Glomerular visceral epithelial cell (primary cell): ENCODE measurements around the gene HS2ST1.
"Not testable (repeated sequence)": the region's sequence is repeated elsewhere in the genome, so short reads cannot be mapped to it uniquely, and the experiment has no call there.

Experiments
- DNase-seq: peaks from one replicate; pipeline ENCODE4 v3.0.0-alpha.2; 2016; ENCODE audit errors: extremely low spot score

Gene HS2ST1

DNA sequence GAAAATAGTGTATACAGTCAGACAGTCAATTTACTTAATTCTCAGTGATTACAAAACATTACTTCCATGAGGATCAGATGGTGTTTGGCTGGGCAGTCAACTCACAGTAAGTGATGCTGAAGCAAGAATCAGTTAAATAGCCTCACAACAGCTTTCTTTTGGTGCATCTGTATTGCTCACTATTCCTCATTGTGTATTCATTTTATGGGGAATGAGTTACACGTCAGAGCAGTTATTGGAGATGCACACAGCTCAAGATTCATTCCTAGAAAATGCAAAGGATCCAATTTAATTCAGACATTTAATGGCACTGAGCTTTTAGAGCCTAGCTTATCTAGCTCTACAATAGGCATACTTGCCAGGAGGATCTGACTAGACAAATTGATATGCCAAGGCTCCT, 150.6 kb downstream of the HS2ST1 start:
- DNase-seq, result no peak

DNA sequence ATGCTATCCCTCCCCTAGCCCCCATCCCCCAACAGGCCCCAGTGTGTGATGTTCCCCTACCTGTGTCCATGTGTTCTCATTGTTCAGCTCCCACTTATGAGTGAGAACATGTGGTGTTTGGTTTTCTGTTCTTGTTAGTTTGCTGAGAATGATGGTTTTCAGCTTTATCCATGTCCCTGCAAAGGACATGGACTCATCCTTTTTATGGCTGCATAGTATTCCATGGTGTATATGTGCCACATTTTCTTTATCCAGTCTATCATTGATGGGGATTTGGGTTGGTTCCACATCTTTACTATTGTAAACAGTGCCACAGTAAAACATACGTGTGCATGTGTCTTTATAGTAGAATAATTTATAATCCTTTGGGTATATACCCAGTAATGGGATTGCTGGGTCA, 152.3 kb downstream of the HS2ST1 start:
- not testable (repeated sequence) for DNase-seq

DNA sequence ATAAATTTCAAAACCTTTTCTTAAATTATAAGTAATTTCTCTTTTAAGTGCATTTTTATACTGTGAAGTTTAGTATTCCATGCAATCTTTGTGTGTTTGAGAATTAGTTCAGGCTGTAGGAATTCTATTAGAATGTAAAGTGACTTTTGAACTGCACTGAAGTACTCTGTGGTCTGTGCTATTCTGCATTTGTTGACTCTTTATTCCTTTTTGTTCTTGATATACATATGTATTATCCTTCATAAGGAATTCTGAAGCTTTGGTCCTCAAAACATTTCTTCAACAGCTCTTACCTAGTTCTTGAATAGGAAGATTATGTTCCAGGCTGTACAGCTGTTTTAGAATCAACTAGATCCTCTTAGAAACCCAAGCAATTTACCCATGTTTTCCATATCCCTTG, 158.0 kb downstream of the HS2ST1 start:
- no peak for DNase-seq

DNA sequence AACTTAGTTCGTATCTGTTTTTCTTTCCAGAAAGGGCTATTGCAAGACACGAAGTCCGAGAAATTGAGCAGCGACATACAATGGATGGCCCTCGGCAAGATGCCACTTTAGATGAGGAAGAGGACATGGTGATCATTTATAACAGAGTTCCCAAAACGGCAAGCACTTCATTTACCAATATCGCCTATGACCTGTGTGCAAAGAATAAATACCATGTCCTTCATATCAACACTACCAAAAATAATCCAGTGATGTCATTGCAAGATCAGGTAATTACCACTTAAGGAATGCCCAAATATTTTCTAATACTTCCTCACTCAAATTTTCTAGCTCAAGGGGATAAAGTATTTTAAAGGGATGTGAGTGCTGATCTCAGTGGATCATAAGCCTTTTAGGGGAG, 158.5 kb downstream of the HS2ST1 start:
- DNase-seq, result no peak

DNA sequence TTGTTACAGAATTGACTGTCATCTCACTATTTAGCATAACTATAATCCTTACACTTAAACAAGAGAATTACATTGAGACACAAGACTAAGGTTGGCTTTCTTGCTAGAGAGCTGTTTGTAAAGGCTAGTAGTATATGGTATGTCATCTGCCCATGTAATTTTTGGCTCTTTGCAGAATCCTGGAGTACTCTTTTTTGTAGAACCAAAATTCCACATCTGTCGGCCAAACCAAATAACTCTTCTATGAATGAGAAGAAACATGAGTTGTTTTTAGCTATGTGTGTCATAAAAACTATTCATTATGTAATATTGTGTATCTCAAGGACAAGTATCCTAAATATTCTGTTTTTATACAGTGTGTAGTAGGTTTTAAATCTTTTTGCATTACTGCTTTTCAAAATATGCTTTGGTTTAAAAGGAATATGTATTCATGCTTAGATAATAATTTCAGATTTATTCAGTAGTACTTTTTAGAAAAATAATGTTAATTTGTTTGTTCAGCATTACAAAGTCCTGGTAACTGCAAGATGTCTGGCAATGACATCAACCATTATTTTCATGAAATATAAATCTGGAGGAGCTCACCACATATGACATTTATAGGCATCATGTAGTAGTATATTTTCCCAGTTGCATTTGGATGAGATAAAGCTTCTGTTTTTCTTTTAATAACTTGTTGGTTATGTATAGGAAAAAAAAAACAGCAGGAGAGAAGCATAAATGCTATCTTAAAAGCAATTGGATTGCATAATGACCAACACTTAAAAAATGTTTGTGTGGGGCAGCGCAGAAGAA, 159.8 kb downstream of the HS2ST1 start:
- no peak for DNase-seq

DNA sequence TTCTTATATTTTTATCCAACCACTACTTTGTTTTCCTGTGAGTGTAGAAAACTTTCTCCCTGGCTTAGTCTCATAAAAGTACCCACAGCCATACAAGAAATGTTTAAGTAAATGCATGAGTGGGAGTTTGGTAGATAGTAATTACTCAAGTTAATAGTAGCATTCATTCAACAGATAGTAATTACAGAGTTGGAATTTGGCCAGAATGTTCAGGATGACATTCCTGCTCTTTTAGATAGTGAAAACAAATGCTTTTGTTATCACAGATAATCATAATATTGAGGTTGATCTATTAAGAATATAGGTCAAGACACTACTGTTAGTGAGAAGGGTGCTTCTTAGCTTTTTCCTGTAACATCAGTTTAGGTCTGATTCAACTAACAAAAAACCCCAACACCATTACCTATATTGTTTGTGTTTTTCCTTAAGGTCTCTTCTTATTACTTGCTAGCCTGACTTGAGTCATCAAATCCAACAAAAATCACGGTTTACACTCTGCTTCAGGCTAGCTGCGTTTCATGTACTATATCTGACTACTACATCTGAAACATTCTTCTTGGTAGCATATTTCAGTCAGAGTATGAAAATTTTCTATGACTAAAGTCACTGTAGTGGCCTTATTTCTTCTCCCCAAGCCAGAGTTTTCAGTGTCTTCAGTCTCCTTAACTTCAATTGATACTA, 163.7 kb downstream of the HS2ST1 start:
- no peak for DNase-seq

DNA sequence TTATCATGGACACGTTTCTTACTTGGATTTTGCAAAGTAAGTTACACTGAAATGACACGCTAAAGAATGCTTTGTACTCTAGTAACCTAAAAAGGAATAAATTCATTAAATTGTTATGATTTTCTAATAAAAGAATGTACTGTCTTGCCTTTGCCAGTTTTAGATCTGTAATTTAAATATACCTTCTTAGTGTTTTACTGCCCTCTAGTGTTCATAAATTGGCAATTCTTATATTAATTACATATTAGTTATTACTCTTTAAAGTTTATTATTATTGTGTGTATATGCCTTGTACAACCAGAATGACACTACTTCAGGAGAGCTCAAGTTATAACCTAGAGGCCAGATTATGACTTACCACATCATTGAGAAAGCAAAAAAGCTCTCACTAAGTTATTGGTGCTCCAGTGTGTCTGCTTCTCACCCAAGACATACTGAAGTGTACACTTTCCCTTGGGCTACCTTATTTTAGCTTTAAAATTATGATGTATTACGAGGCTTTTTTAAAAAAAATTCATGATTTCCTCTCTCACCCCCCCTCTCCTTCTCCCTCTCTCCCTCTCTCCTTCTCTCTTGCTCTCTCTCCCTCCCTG, 169.9 kb downstream of the HS2ST1 start:
- DNase-seq, result peak; percentile 9

DNA sequence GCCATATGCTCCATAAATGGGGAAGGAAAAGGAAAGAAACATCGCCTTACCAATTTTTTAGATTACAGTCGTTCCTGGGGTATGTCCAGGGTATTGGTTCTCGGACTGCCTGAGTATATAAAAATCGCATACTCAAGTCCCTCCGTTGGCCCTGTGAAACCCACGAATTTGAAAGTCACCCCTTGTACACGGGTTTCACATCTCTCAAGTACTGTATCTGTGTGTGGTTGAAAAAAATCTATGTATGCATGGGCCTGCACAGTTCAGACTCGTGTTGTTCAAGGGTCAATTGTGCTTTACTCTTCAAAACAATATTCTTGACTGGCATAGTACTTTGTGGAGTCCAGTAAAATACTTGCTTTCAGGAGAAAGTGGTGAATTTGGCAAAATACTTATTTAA, 171.7 kb downstream of the HS2ST1 start:
- no peak for DNase-seq

DNA sequence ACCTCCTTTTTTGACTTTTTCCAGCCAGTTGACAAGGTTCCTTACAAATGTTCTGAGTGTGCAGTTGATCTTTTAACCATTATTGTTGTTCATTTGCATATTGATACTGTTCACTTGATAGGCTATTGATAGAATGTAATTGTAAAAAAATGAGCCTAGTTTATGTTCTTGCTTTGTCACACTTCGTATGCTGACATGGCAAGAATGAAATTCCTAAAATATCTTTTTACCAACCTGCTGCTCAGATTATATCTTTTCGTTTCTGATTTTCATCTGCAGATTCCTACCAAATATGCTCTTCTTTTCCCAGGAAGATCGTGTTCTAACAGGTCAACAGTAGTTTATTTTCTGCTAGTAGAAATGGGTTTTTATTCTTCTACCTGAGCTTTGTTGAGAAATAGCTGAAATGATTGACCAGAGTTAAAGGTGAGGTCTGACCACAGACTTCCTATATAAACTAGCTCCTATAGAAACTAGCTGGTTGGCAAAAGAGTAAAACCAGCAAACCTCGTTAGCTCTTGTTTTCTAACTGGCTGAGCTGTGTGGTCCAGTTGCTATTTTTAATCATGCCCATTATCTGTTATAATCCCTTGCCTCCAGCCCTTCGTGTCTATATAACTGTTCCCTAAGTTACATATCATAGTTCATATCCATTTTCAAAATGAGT, 174.8 kb downstream of the HS2ST1 start:
- no peak for DNase-seq

DNA sequence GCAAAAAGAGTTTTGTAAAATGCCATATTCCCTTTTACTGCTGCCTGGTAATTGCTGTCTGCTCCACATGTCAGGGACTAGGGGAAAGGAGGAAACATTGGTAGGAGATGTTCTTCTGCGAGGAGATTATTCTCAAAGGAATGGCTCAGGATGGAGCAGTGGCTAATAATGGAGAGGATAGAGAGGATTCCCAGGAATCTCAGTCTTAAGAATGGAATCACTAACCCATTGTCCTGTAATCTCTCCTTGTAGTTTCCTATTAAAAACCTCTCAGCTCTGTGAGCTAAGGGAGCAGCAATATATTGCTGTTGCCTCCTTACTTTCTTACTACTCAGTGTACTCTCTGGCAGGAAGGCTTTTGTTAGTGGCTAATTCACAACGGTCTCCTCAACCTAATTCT, 175.4 kb downstream of the HS2ST1 start:
- no peak for DNase-seq

DNA sequence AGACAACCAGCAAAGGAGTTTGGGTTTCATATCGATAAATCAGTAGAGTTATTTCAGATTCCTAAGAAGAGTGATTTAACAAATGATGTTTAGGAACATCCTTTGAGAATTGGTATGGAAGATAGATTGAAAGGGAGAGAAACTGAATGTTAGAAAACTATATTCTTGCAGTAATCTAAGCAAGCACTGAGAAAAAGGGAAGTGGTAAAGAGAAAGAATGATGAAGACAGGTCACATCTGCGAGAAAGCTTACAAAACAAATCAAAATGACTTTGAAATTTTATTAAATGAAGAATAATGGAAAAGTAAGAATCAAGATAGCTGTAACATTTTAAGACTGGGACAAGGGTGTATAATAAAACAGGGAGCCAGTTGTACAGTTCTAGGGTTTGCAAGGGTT, 177.0 kb downstream of the HS2ST1 start:
- no peak for DNase-seq

DNA sequence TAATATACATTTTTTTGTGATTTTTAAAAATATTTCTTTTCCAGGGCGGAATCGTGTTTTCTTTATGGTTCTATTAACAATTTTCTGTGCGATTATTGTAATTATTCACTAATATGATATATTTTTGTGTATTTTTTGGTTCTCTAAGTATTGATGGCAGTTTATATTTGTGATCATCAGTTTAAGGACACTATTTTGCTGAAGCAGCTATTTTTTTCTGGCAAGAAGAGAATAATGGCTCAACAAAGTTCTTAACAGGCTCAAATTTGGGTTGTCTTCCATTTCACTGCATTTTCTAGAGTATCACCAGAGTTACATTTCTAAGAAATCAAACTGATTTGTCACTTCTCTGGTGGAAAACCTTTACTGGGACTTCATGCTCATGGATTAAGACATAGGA, 178.4 kb downstream of the HS2ST1 start:
- DNase-seq, result no peak

DNA sequence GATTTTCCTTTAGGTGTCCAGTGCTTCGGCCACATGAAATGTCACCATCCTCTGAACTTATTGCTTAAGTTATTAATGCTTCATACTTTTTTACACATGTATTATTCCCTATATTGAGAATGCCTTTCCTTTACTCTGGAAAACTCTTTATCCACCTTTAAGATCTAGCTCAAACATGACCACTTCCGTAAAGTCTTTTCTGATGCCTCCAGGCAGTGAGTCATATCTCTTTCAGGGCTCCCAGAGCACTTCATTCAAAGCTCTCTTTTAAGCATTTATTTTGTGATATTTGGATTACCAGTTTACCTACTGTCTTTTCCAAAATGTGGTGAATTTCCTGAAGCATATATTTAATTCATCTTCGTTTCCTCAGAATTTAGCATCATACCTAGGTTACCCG, 178.9 kb downstream of the HS2ST1 start:
- DNase-seq, result no peak

DNA sequence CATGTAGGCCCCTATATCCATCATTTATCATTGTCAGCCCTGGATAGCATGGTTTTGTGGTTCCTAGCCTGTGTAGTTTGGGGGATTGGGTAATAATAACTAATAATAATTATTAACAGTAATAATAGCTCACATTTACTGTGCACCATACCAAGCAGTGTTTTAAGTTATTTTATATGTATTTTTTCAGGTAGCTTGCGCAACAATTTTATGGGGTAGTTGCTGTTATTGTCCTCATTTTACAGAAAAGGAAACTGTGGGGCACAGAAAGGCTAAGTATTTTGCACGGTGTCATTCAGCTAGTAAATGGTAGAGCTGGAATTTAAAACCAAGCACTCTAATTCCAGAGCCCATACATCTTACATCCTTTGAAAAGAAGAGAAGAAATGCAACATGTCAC, 179.8 kb downstream of the HS2ST1 start:
- no peak for DNase-seq

DNA sequence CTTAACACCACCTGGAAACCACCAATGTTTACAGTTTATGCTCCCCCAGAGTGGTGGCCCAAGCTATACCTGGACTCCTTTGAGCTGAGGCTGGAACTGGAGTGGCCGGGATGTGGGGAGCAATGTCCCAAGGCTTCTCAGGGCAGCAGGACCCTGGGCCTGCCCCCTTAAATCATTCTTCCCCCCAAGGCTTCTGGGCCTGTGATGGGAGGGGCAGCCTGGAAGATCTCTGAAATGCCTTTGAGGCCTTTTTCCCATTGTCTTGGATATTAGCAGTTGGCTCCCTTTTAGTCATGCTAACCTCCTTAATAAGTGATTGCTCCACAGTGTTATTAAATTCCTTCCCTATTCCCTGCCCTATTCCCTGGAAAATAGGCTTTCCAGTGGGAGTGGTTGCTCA, 185.8 kb downstream of the HS2ST1 start:
- no peak for DNase-seq

DNA sequence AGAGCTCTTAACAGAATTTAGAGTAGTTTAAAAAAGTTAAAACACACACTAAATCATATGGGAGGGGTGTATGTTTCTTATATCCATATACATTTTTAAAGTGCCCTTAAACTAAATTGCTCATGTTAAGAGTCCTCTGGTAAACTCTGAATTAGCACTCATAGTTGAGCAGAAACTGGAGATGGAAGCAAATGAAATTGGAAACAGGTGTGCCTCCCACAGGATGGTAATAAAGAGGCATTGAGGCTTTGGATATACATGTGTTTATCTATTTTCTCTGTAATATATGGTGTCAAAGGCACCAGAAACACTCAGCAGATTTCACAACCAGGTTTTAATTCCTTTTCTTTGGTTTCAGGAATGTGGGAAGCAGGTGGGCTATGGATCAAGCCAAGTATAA, 188.6 kb downstream of the HS2ST1 start:
- DNase-seq, result no peak

DNA sequence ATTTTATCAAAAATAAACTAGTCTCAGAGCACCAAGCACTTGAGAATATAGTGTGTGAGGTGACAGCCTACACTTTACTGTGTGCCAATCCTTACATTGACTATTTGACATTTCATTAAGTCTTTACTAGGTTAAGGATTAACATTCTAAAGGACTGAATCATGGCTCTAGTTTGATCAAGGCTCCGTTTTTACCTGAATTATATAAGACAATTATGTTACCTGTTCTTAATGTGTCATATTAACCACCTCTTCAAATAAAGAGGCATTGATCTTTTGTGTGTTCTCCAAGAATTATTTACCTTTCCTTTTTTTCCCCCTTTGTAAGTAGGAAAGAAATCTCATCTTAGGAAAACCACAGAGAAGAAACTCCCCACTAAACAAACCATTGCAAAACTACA, 189.7 kb downstream of the HS2ST1 start:
- DNase-seq, result no peak

DNA sequence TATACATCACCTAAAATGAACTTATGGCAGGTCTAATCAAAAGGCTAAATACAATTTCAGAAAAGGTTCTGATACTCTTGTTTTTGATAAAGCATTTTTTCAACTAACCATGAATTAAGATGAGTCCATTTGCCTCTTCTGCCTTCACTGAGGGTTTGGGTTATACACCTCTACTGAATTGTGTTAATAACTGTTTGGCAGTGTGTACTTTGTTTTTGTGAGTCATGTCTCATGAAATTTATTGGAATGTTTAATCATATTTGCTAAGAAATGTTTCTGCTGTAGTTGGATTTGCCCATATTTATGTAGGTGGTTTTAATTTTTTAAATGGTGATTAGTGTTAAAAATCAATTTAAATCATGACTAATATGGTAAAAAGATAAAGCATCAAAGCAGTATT, 190.5 kb downstream of the HS2ST1 start:
- DNase-seq, result no peak

DNA sequence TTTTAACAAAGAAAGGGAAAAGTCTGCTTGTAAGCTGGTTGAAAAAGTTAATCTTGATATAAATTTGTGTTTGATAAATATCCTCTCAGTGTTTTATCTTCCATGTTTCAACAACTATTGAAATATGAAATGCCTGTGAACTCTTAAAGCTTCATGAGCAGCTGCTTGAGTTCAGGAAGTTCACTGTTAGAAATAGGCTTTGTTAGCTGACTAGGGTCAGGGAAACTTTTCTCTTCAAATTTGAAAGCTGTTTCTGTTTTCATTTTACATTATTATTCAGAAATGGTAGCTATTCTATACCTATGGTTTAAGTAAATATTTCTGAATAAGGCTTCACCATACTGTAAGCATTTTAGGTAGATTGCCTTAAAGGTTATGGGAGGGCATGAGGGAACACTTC, 191.7 kb downstream of the HS2ST1 start:
- no peak for DNase-seq

DNA sequence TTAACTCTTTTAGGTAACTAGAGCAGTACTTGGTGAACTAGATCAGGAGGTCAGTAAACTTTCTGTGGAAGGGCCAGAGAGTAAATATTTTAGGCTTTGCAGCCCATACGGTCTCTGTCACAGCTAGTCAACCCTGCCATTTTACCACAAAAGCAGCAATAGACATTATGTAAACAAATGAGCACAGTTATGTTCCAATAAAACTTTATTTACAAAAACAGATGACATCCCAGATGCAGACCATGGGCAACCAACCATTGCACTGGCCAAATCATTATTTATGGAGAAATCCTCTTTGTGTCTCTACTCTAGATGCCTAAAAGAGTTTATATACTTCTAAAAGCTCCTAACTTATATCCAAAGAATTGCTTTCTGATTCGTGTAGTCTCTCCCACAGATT, 192.4 kb downstream of the HS2ST1 start:
- no peak for DNase-seq

DNA sequence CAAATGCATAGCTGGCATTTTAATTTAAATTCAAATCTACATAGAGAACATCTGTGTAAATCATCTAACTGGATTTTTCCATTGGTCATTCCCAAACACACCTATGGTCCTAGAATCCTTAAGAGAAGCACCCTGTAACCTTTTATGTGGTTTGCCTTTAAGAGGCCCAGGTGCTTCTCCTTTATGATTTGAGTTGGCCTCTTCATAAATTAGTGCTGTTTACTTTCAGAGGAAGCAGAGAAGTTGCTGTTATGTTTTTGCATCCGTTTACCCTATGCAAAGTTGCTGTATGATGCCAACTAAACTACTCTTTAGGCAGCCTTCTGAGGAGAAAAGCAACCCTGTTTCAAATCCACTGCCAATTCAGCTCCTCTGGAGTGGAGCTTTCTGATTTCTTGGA, 193.8 kb downstream of the HS2ST1 start:
- DNase-seq, result no peak

DNA sequence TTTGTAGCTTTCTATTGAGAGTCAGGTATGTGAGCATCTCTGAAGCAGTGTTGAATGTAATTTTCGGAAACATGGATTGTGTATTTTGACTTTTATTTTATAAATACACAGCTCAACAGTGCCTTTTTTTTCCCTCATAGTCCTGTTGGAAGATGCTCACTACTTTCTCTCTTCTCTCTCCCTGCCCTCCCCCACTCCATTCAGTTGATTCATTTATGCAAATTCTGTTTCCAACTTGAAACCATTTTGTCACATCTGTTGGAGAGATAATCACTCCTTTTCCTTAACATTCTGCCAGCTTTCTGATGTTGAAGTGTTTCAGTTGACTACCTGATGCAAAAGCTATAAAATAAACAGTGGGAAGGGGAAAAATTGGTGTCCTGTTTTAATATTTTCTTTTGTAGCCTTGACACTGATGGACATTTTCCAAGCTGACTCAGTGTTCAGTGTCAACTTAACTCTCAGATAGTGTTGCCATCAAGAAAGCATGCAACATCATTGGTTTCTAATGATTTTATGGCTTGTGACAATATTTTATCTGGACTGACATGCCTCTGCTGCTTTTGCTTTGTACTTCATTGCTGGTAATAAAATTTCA, 194.5 kb downstream of the HS2ST1 start:
- no peak for DNase-seq
